NCI-H345 (cell line): Measurements from ENCODE around the gene EXOSC5.
"Not testable (repeated sequence)": the region's sequence is repeated elsewhere in the genome, so short reads cannot be mapped to it uniquely, and the experiment has no call there.

Experiments used
- DNase-seq: peaks from one replicate; lab custom pipeline; 2025; lab: John Stamatoyannopoulos, UW

The EXOSC5 gene

DNA sequence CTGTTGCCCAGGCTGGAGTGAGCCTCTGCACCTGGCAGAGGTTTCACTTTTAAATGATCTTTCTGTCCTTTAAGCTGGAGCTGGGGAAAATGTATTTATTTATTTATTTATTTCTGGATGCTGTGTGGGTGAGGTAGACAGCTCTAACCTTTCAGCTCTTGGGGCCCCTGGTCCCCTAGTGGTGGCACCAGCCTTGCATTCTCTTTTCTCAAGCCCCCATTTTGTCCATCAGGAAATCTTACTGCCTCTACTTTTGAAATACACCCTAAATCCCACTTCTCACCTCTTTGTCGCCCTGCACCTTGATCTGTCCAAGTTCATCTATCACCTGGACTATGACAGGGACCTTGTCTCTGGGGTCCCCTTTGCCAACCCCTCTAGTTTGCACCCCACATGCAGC lies 31.1 kb downstream of the EXOSC5 start:
- DNase-seq = no peak

DNA sequence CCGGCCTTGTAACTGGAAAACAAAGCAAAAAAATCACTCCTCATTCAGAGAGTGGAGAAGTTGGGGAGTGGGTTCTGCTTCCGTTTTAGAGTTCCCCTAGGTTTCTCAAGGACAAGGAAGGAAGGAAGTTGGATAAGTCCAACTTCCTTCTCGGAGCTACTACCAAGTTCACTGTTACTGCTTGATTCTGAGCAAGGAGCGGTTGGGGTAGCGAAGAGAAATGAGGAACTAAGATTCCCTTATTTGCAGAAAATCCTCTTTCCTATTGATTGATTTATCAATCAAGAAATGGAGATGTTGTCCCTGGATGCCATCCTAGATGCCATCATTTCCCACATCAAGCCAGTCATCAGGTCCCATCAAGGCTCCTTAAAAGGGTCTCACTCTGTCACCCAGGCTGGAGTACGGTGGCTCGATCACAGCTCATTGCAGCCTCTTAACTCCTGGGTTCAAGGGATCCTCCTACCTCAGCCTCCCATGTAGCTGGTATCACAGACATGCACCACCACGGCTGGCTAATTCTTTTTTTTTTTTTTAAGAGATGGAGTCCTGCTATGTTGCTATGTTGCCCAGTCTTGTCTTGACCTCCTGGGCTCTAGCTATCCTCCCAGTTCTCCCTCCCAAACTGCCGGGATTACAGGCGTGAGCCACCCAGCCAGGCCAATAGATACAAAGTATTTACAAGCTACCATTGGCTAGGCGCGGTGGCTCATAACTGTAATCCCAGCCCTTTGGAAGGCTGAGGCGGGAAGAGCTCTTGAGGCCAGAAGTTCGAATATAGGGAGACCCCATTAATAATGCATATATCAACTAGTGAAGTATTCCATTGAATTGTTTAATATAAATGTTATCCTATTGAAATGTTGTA lies 32.4 kb downstream of the EXOSC5 start:
- DNase-seq = no peak

DNA sequence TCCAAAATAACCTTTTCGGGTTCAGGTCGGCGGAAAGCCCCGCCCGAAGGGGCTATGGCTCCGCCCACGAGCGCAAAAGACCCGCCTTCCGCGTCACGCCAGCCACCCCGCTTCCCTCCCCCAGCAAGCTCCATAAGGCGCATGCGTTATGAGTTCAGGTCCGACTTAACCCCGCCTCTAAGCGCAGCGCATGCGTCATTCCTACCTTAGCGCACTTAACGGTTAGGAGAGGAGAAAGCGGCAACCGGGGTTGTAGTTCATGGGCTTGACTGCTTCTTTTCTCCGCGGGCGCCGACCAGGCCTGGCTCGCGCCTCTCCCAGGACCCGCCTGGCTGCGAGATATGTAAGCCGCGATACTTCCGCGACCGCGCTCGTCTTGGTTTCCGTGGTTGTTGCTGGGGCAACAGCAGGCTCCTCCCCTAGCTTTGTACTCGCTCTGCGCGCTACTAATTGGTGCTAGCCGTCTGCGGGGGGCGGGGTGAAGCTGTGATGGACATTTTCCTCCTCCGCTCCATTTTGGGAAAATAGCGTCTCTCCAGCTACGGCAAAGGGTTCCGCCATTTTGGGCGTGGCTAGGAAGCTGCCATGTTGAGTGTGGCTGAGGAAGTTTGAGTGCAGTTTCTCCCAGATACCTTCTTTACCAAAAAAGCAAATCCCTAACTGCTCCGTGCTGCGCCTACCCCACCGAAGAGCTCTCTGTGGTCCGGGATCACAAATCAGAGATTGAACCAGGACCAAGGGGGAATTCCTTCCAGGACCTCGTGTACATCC lies 33.2 kb downstream of the EXOSC5 start, which contains the start of gene B9D2:
TSS of gene B9D2 (minus strand) at position 397 of the 771 bp plus-strand sequence. CDS start 630 bp downstream, outside the sequence.
- DNase-seq = peak; percentile 97

DNA sequence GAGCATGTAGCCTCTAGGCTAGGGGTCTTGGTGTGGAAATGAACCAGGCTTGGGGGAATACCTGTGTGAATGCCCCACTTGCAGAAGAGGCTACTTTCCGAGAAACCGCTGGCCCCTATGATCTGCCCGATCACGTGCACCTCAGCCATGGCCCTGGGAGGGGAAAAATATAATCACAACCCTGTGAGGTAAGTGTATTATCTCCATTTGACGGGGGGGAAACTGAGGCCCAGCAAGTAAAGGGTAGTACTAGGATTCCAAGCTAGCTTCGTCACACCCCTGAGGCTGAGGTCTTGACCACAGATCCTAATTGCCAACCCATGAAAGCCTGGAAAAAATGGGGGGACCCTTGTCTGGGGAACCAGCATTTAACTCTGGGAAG lies 33.8 kb downstream of the EXOSC5 start:
- no peak for DNase-seq

DNA sequence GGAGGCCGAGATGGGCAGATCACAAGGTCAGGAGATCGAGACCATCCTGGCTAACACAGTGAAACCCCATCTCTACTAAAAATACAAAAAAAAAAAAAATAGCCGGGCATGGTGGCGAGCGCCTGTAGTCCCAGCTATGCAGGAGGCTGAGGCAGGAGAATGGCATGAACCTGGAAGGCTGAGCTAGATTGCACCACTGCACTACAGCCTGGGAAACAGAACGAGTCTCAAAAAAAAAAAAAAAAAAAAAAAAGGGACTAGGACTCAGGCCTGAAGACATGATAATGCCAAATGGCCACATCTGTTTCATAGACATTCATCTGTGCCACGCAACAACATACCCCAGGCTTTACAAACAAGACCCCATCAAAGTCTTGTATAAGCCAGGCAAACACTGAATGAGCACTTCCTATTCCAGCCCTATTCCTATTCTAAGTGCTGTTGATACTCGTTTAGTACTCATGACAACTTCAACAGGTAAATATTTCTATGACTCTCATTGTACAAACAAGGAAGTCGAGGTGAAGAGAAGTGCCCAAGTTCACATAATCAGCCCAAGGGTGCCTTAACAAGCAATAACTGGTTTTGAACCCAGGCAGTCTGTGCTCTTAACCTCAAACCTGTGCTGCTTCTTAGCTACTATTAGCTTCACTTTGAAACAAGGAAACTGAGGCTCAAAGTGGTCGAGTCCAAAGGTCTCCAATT lies 34.9 kb downstream of the EXOSC5 start:
- no peak for DNase-seq

DNA sequence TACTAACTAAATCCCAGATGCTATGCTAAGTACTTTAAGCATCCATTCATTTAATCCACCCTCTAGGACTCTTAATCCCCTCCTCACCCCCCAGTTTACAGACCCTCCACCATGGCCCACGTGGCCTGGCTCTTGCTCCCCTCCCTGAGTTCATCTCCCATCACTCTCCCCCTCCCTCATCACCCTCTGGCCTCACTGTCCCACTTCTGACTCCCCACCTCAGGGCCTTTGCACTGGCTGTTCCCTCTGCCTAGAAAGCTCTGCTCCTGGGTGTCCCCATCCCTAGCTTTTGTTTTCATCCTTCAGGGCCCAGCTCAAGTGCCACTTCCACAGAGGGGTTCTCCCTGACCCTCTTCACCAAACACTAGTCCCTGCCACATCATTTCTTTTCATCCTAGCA lies 37.4 kb downstream of the EXOSC5 start:
- DNase-seq = no peak

DNA sequence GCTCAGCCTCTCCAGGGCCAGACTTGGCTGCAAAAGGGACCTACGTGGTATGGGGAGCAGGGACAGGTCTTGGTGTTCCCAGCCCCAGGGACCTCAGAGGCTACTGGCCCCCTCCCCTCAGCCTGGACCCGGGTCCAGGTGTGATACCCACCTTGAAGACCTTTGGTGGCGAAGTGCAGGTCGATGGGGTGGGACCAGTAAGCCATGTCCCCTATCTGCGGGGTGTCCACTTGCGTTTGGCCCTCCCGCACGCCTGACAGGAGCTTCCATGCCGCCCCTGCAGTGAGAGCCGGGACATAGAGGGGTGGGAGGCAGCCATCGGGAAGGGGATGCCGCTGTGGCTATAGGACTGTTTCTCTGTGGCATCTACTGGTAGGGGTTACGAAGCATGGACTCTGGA lies 39.4 kb downstream of the EXOSC5 start:
- no peak for DNase-seq

DNA sequence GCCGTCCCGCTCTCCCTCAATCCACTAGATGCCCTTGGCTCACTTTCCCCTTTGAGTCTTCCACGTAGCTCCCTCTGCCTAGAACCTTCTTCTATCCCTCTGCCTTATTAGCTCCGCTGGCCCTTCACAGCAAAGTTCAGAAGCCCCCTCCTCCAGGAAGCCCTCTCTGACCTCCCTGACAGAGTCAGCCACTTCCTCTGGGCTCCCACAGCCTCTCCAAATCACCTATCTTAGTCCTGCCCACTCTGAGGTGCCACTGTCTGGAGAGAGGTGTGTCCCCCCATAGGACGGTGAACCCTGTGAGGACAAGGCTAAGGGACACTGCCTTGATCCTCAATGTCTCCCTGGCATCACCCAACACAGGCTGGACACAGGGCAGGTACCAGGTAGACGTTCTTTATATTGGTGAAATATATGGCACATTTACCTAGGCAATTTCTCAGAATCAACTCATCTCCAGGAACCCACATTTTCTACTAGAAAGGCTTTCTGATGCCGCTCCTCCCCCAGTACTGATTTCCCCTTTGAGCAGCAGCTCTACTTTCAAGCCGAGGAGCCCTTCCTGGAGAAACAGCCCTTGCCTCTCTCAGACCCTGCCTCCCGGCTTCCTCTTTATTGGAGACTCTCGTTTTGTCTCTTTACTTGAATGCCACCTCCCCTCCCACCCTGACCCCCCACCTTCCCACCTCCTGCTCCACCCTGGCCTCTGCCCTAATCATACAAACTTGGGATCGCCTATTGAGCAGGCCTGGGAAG lies 40.0 kb downstream of the EXOSC5 start:
- DNase-seq = no peak

DNA sequence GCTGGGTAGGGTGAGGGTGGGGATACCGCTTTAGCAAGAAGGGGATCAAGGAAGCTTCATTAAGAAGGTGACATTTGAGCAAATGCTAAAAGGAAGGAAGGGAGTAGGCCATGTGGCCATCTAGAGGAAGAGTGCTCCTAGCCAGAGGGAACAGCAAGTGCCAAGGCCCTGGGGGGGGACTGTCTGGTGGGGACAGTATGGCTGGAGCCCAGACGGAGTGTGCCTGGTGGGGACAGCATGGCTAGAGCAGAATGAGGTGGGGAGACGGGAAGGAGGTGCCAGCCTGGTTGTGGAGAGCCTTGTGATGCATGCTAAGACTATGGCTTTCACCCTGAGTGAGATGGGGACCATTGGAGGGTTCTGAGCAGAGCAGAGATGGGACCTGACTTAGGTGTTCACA lies 41.4 kb downstream of the EXOSC5 start:
- DNase-seq = no peak

DNA sequence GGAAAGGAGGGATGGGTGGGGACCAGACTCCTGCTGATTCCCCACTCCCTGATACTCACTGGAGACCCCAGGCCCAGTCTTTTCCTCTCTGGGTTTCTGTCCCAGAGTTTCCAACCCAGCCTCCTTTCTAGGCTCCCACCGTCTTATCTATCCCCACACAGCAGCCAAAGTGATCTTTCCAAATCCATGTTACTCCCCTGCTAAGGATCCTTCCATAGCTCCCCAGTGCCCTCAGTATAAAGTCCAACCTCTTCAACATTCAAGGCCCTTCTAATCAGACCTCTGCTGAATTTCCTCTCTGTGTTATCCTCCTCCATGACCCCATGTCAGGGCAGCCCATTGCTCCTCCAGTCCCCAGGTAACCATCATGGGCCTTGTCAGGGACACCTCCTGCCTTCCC lies 42.1 kb downstream of the EXOSC5 start:
- no peak for DNase-seq

DNA sequence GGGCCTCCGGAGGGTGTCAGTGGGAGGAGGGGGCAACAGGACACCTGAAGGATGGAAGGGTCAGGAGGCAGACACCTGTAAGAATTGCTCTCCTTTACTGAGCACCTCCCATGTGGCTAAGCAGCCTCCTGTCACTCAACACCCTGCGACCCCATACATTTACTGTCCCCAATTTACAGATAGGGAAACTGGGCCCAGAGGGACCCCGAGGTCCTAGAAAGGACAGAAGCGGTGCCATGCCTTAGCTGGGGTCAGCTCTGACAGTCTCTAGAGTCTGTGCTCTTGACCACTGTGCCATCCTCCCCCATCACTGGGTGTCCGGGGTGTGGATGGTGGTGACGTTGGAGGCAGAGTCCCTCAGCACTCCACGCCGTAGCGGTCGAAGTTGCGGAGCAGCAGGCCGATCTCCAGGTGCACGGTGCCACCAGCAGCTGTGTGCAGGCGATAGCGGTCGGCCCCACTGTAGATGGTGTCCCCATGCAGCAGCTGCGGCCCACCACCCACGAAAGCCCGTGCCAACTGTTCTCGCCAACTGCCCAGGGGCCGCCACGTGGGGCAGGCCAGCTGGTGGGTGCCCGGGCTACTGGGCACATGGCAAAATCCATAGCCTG lies 42.7 kb downstream of the EXOSC5 start:
- DNase-seq = no peak

DNA sequence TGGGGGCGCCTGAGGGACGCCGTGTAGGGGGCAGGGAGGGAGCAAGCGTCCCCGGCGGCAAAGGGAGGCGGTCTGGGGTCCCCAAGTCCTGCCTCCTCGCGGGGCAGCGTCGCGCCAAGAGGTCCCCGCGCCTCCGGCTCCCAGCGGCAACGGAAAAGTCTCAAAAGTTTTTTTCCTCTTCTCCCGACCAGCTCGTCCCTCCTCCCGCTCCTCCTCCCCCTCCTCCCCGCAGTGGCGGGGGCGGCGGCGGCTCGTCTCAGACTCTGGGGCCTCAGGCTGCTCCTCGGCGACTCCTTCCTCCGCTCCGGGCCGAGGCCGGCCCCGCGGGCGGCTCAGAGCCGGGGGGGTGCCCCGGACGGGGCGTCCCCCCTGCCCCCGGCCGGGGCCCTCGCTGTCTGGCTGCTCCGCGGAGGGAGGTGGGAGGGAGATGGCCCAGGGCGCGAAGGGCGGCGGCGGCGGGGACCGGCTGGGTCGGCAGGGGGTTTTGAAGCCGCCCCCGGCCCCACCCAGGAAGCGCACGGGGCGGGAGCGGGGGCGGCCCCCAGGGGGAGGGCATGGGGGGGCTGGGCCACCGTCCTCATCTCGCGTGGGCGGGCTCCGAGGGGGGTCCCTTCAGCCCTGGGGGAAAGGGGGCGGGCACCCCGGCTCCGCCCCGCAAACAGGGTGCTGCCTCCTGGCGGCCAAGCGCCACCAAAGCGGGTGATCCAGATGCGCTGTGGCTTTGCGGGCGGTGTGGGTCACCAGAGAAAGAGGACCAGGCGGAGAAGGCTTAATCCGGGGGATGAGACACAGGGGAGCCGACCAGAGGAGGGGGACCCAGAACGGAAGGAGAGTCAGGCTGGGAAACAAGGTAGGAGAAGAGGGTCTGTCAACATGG lies 43.5 kb downstream of the EXOSC5 start, which contains the start of gene TGFB1:
TSS of gene TGFB1 (minus strand) at position 457 of the 877 bp plus-strand sequence. CDS start 878 bp downstream, outside the sequence.
- peak; percentile 32 for DNase-seq

DNA sequence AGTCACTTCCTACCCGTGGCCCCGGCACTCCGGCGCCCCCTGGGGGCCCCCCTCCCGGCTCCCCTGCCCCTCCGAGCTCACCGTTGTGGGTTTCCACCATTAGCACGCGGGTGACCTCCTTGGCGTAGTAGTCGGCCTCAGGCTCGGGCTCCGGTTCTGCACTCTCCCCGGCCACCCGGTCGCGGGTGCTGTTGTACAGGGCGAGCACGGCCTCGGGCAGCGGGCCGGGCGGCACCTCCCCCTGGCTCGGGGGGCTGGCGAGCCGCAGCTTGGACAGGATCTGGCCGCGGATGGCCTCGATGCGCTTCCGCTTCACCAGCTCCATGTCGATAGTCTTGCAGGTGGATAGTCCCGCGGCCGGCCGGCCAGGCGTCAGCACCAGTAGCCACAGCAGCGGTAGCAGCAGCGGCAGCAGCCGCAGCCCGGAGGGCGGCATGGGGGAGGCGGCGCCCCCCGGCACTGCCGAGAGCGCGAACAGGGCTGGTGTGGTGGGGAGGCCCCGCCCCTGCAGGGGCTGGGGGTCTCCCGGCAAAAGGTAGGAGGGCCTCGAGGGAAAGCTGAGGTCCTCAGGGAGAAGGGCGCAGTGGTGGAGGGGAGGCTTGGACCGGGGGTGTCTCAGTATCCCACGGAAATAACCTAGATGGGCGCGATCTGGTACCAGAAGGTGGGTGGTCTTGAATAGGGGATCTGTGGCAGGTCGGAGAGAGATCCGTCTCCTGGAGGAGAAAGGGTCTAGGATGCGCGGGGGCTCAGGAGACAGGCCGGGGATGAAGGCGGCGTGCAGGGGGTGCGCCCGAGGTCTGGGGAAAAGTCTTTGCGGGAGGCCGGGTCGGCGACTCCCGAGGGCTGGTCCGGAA lies 44.3 kb downstream of the EXOSC5 start:
- DNase-seq = peak; percentile 18

DNA sequence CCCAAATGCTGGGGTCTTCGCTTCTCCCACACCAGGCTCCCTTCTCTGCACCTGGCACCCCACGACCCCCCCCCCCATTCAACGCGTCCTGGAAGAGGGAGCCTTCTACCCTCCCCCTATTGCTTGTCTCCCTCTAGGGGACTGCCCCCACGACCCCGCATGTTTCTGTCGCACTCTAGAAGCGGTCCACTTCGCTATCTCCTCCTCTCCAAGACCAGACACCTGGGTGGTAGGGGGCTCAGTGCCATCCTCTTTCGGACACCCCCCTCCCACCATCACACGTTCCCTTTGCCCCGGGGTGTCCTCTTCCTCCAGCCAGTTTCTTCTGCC lies 44.9 kb downstream of the EXOSC5 start:
- no peak for DNase-seq

DNA sequence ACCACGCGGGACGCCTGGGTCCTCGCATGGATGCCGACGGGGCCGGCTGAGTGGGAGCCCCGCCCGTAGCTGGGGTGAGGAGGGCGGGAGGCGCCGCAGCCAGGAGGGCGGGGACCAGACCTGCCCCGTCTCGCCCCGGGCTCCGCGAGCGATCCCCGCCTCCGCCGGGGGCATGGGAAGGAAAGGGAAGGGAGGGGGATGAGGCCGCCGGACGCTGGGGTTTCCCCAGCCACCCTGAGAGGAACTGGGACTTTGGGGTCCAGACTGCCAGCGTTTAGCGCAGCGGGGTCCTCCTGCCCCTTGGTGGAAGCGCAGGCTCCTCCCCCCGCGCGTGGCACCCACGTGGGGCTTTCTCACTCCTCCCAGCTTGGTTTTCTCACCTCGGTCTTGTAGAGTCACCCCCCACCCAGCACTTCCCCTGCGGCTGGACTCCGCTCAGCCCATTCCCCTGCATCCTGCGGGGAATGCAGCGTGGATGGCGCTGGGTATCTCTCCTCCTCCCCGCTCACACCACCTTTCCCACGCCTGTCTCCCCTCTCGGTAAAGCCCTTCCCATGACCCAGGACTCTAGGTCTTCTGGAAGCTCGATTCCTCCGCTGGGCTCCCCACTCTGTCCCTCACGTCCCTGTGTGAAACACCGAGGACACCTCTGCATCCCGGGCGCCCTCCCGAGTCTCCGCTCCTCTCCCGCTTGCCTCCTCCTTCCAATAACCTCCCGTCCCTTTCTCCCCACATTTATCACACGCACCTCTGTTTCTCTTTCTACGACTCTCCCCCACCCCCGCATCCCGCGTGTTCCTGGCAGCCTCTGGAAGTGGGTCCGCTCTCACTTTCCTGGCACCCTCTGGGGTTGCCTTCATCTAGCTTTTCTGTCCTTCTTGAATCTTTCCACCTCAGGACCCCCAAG lies 45.6 kb downstream of the EXOSC5 start:
- DNase-seq = no peak

DNA sequence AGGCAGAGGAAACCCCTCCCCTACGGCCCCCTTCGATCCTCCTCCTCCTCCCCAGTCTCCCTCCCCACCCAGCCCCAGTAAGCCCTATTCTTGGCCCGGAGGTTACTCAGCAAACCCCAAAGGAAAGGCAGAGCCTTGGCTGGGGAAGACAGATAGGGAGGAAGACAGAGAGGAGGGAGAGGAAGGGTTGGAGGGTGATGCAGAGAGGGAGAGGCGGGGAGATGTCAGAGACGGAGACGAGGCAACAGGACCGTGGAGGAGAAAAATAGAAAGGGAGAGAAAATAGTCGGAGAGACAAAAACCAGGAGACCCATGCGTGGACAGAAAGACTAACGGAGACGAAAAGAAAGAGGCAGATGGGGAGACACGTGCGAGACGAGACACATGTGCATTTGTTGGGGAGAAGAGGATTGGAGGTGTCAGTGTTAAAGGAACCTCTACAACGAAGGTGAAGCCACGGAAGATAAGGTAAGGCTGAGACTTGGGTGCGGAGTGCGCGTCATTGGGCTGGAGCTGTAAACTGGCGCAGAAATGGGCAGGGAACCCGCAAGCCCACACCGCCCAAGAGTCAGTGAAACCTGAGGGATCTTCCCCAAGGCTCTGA lies 46.3 kb downstream of the EXOSC5 start:
- DNase-seq = no peak

DNA sequence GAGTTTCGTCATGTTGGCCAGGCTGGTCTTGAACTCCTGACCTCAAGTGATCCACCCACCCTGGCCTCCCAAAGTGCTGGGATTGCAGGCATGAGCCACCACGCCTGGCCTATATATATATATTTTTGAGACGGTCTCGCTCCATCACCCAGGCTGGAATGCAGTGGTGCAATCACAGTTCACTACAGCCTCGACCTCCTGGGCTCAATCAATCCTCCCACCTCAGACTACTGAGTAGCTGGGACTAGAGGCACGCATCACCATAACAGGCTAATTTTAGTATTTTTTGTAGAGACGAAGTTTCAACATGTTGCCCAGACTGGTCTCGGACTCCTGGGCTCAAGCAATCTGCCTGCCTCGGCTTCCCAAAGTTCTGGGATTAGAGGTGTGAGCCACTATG lies 50.2 kb downstream of the EXOSC5 start:
- DNase-seq = not testable (repeated sequence)

DNA sequence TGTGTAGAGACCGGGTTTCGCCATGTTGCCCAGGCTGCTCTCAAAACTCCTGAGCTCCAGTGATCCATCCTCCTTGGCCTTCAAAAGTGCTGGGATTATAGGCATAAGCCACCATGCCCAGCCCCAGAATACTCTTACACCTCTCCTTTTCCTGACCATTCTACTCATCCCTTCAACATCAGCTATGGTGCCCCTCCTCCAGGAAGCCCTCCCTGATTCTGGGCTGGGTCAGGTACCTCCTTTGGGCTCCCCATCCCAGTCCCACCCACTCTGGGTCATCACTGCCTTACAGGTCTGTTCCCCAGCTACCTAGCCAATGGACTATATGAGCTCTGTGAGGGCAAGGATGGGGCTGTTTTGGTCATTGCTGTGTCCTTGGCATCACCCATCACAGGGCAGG lies 53.0 kb downstream of the EXOSC5 start:
- no peak for DNase-seq
